ENCODE results near the gene MUC5B.

- TF ChIP-seq CTCF (IDR thresholded peaks at IDR 0.05; ENCODE audit: low read length): no peak
- no peak for TF ChIP-seq EZH2 (IDR thresholded peaks at IDR 0.05; ENCODE audit: borderline replicate concordance, low read length)
Measured at GRCh38 chr11:1234054-1234720, 11.3 kb downstream of the MUC5B start.

Data from OCI-LY1 (cell line).